K562 (cell line): ENCODE measurements around the gene RHNO1. TPM values are rescaled to one million over a fixed set of nuclear protein-coding genes. Genes with fewer than 3 reads are reported as not detected.

Source experiments
- ATAC-seq: fragments of 200-7000 bp; cut with Tn5 transposase; 3 replicates; pipeline ENCODE4 v1.9.1; 2020; ENCODE audit warnings: moderate library complexity
- BruUV-seq: library from RNA; stranded (reverse); fragments of 400-500 nt; replicated peaks from 2 replicates; lab custom pipeline; 2021; lab: Mats Ljungman, UMichigan
- CTCF ChIA-PET: fragments of 300-600 bp; formaldehyde crosslinking; extraction: SDS; loops from one replicate; lab custom pipeline; 2021; ENCODE audit warnings: low intra/inter-chr PET ratio; lab: Yijun Ruan, JAX
- POLR2A ChIA-PET: fragments of 300-600, 350-650 bp; sonication (Branson Sonifier 250); formaldehyde crosslinking; extraction: SDS; loops from one replicate; lab custom pipeline; 2021; ENCODE audit warnings: antibody characterized with exemption, inconsistent platforms; lab: Yijun Ruan, JAX
- DNase-seq, 4 experiments: peaks; one replicate each; pipeline versions ENCODE4 v3.0.0 to v3.0.0-alpha.2; 2011 to 2018; ENCODE audit warnings: low spot score in 3 of 4, mixed read lengths in 3 of 4; ENCODE audit errors: extremely low read depth in 1 of 4
- FAIRE-seq: peaks from 2 replicates; lab custom pipeline; 2011; peaks lifted over from hg19 to GRCh38; lab: Jason Lieb, UNC
- H2AFZ ChIP-seq: 2 replicates; pipeline ENCODE4 v1.6.0; 2011; ENCODE audit warnings: low read depth, low read length, control low read depth, inconsistent platforms
- H3K27ac ChIP-seq: fragments of 200-600 bp; 3 replicates; pipeline ENCODE4 v1.8.0; 2011; ENCODE audit warnings: low read depth, mild to moderate bottlenecking, control low read depth, inconsistent platforms, low read length, moderate library complexity, mixed read lengths; ENCODE audit errors: extremely low read depth
- H3K27me3 ChIP-seq, 2 experiments: fragments of 300-600 bp in 1 of 2; 2 replicates in 1 of 2; 3 replicates in 1 of 2; pipeline versions ENCODE4 v1.6.0 to v1.8.0; 2011; ENCODE audit warnings: inconsistent platforms in 2 of 2, low read length in 2 of 2, mild to moderate bottlenecking in 1 of 2, mixed read lengths in 1 of 2, moderate library complexity in 1 of 2; ENCODE audit not compliant: control insufficient read depth in 2 of 2, insufficient read depth in 2 of 2
- H3K36me3 ChIP-seq: fragments of 300-600 bp; 3 replicates; pipeline ENCODE4 v1.8.0; 2011; ENCODE audit warnings: mild to moderate bottlenecking, low read length, inconsistent platforms; ENCODE audit not compliant: control insufficient read depth, insufficient read depth
- H3K4me1 ChIP-seq, 2 experiments: fragments of 200-600 bp in 1 of 2; replicated peaks in 1 of 2; 2 replicates in 1 of 2; 3 replicates in 1 of 2; pipeline versions ENCODE4 v1.5.1 to v1.8.0; 2011; ENCODE audit warnings: inconsistent platforms in 2 of 2, low read length in 2 of 2, mild to moderate bottlenecking in 1 of 2, mixed read lengths in 1 of 2, moderate library complexity in 1 of 2; ENCODE audit not compliant: control insufficient read depth in 2 of 2, insufficient read depth in 2 of 2
- H3K4me2 ChIP-seq: 2 replicates; pipeline ENCODE4 v1.6.1; 2011; ENCODE audit warnings: low read length, control low read depth, inconsistent platforms, mixed read lengths; ENCODE audit not compliant: insufficient read depth
- H3K4me3 ChIP-seq: fragments of 200-600 bp; sonication (generic), shearing (Covaris generic); 2 replicates; pipeline ENCODE4 v1.5.1; 2016; ENCODE audit warnings: control low read depth, inconsistent platforms
- H3K79me2 ChIP-seq: fragments of 200-600 bp; 3 replicates; pipeline ENCODE4 v1.8.0; 2011; ENCODE audit warnings: low read length, inconsistent platforms; ENCODE audit not compliant: control insufficient read depth, insufficient read depth
- H3K9ac ChIP-seq, 2 experiments: 2 replicates each; pipeline versions ENCODE4 v1.6.0 to v1.6.1; 2011; ENCODE audit warnings: low read depth in 2 of 2, low read length in 2 of 2, control low read depth in 1 of 2, inconsistent platforms in 1 of 2, mild to moderate bottlenecking in 1 of 2, mixed read lengths in 1 of 2; ENCODE audit not compliant: insufficient read depth in 1 of 2
- H3K9me1 ChIP-seq: one replicate; pipeline ENCODE4 v1.6.0; 2011; ENCODE audit warnings: inconsistent platforms, mild to moderate bottlenecking, low read length, moderate library complexity; ENCODE audit not compliant: control insufficient read depth, insufficient read depth
- H3K9me3 ChIP-seq: replicated peaks from 2 replicates; pipeline ENCODE4 v1.5.1; 2011; ENCODE audit warnings: low read depth, low read length, inconsistent platforms; ENCODE audit not compliant: control insufficient read depth, insufficient read depth
- H4K20me1 ChIP-seq: replicated peaks from 2 replicates; pipeline ENCODE4 v1.6.1; 2011; ENCODE audit warnings: low read length, inconsistent platforms, mixed read lengths; ENCODE audit not compliant: control insufficient read depth, insufficient read depth
- BCL6 ChIP-seq: fragments of 250-450 bp; sonication (Bioruptor Pico); IDR thresholded peaks from 2 replicates; pipeline ENCODE4 v1.4.0; 2020
- NELFE ChIP-seq: IDR thresholded peaks from 2 replicates; pipeline ENCODE4 v1.6.1; 2011; ENCODE audit warnings: mild to moderate bottlenecking; ENCODE audit not compliant: insufficient read depth, insufficient read length
- NFXL1 ChIP-seq: fragments of 450-650 bp; formaldehyde crosslinking; IDR thresholded peaks from 2 replicates; pipeline ENCODE4 v1.4.0; 2021; ENCODE audit warnings: mild to moderate bottlenecking
- RFX1 ChIP-seq: fragments of 450-650 bp; IDR thresholded peaks from 2 replicates; pipeline ENCODE4 v1.6.1; 2016; ENCODE audit warnings: mild to moderate bottlenecking, moderate library complexity
- ZBTB26 ChIP-seq: fragments of 450-650 bp; formaldehyde crosslinking; IDR thresholded peaks from 2 replicates; pipeline ENCODE4 v1.4.0; 2022; ENCODE audit warnings: missing genetic modification characterization
- WGBS: fragments of 100-300 bp; shearing (Covaris generic); methylation state at CpG from one replicate; pipeline ENCODE4 v1.1.6; 2016; ENCODE audit warnings: low coverage, mixed read lengths; ENCODE audit not compliant: insufficient coverage; ENCODE audit errors: missing lambda C conversion rate; 5-methylcytosine and 5-hydroxymethylcytosine counted together
- in situ Hi-C: fragments of 300-500 bp; cut with MboI; formaldehyde crosslinking; loops from 4 replicates; pipeline ENCODE4 v1.15.0; 2018; ENCODE audit warnings: inconsistent platforms, mixed read lengths
- intact Hi-C: fragments of 100-400 bp; cut with micrococcal nuclease; formaldehyde crosslinking; loops from 2 replicates; pipeline ENCODE4 v1.14.2; 2022
- polyA plus RNA-seq, 8 experiments: library from polyadenylated mRNA; depleted of rRNA in 4 of 8; stranded (reverse) in 5 of 8; unstranded in 3 of 8; fragments of >200 nt; fragmentation: Nextera tagmentation in 2 of 8; fragmentation: Illumina TruSeq in 1 of 8; extraction: Ambion mirVana in 2 of 8; extraction: Trizol in 1 of 8; gene quantifications; 2 replicates each; pipeline versions ENCODE4 v1.2.1 to v1.2.3, GENCODE V29; 2011 to 2014; ENCODE audit warnings: inconsistent platforms in 1 of 8, missing spikeins in 1 of 8
- total RNA-seq, 7 experiments: library from RNA; depleted of rRNA in 6 of 7; stranded (reverse); fragments of >200 nt in 6 of 7; fragmentation: Illumina TruSeq in 2 of 7; extraction: Trizol in 2 of 7; gene quantifications; 2 replicates each; pipeline versions ENCODE4 v1.2.1 to v1.2.3, GENCODE V29; 2011 to 2021; ENCODE audit warnings: low replicate concordance in 1 of 7

The RHNO1 gene
- total and polyA plus RNA-seq, 9 of the 15 experiments (the other 6 are each of a cell fraction or from before 2014, with no cell fraction given): 20.8 to 62.7 (median 28.8) TPM

GRCh38 chr12:2842948-2843347 lies 34.1 kb upstream of the RHNO1 start:
- 62% methylated on average over 4 of the region's 5 CpGs for WGBS
- TF ChIP-seq NELFE: no peak
- TF ChIP-seq ZBTB26 (CRISPR knock-in tag): no peak
- no peak for TF ChIP-seq RFX1
- no peak for TF ChIP-seq BCL6 (CRISPR knock-in tag)
- no peak for TF ChIP-seq NFXL1 (CRISPR knock-in tag)
- Histone ChIP-seq H3K9ac (no peak overlapping the region), H3K27ac (no peak overlapping the region), H3K9me1 (no peaks in the 10 kb centered on the region), H3K36me3 (no peaks in the 10 kb centered on the region), H3K27me3 (no peaks in the 10 kb centered on the region), H4K20me1 (no peaks in the 10 kb centered on the region), H3K4me2 (no peak overlapping the region), H3K9me3 (no peaks in the 10 kb centered on the region), H3K79me2 (no peaks in the 10 kb centered on the region), H2AFZ (no peak overlapping the region), H3K4me3 (no peak overlapping the region), H3K4me1 (peaks cover 6 to 8% of the 10 kb centered on the region in 2 experiments; a peak in 4 of 5 replicates)
- BruUV-seq: no TSS peak
- CTCF ChIA-PET: no interaction called here
- ATAC-seq (no peak), FAIRE-seq (no peak), DNase-seq (no peak)
- in situ Hi-C loops: loop anchor here (5.0 kb wide), 1 partner anchor 194 kb away; no protein-coding TSS in a partner anchor
- intact Hi-C loops: no loop called here
- POLR2A ChIA-PET: interaction anchor here (0.6 kb wide), 1 partner anchor 1316 kb away, joined by 3 read pairs; no protein-coding TSS in a partner anchor
